Loucy (cell line): ENCODE results near the gene MBP.

Experiments
- H2AFZ ChIP-seq: fragments of 200-600 bp; sonication (generic); 2 replicates; pipeline ENCODE4 v1.6.0; 2016; ENCODE audit warnings: antibody characterized with exemption, mild to moderate bottlenecking, low read length, moderate library complexity
- H3F3A ChIP-seq: fragments of 200-600 bp; 2 replicates; pipeline ENCODE4 v1.6.0; 2016; ENCODE audit warnings: antibody characterized with exemption, low read depth, mild to moderate bottlenecking
- H3K27me3 ChIP-seq: fragments of 200-600 bp; sonication (generic); 2 replicates; pipeline ENCODE4 v1.6.1; 2014; ENCODE audit warnings: low read length, mild to moderate bottlenecking; ENCODE audit not compliant: insufficient read depth, poor library complexity, severe bottlenecking
- H3K36me3 ChIP-seq: fragments of 200-600 bp; sonication (generic); 2 replicates; pipeline ENCODE4 v1.6.1; 2016; ENCODE audit warnings: low read length; ENCODE audit not compliant: insufficient read depth
- H3K4me1 ChIP-seq: fragments of 200-600 bp; sonication (generic); 2 replicates; pipeline ENCODE4 v1.5.1; 2014; ENCODE audit warnings: low read length, mild to moderate bottlenecking; ENCODE audit not compliant: insufficient read depth, poor library complexity, severe bottlenecking
- H3K4me2 ChIP-seq: fragments of 200-600 bp; sonication (generic); 2 replicates; pipeline ENCODE4 v1.6.0; 2014; ENCODE audit warnings: antibody characterized with exemption, low read length, low read depth, mild to moderate bottlenecking; ENCODE audit not compliant: poor library complexity, severe bottlenecking
- H3K4me3 ChIP-seq: fragments of 200-600 bp; sonication (generic); 2 replicates; pipeline ENCODE4 v1.5.1; 2014; ENCODE audit warnings: low read length, mild to moderate bottlenecking, mixed read lengths; ENCODE audit not compliant: poor library complexity, severe bottlenecking
- H3K79me2 ChIP-seq: fragments of 200-600 bp; sonication (generic); 2 replicates; pipeline ENCODE4 v1.6.1; 2014; ENCODE audit warnings: low read length; ENCODE audit not compliant: insufficient read depth
- H3K9ac ChIP-seq: fragments of 200-600 bp; sonication (generic); 2 replicates; pipeline ENCODE4 v1.6.0; 2014; ENCODE audit warnings: mild to moderate bottlenecking, low read depth, low read length, moderate library complexity; ENCODE audit not compliant: poor library complexity, severe bottlenecking
- H3K9me2 ChIP-seq: fragments of 200-600 bp; sonication (generic); replicated peaks from 2 replicates; pipeline ENCODE4 v1.6.1; 2016; ENCODE audit warnings: low read depth, low read length, mixed read lengths
- H3K9me3 ChIP-seq: fragments of 200-600 bp; sonication (generic); 2 replicates; pipeline ENCODE4 v1.6.1; 2014; ENCODE audit warnings: mild to moderate bottlenecking, antibody characterized with exemption, low read length, low read depth; ENCODE audit not compliant: insufficient read depth
- H4K20me1 ChIP-seq: fragments of 200-600 bp; sonication (generic); 2 replicates; pipeline ENCODE4 v1.6.0; 2014; ENCODE audit warnings: antibody characterized with exemption, low read length, mild to moderate bottlenecking; ENCODE audit not compliant: insufficient read depth, poor library complexity, severe bottlenecking
- CTCF ChIP-seq: fragments of 200-600 bp; sonication (generic); conservative IDR thresholded peaks from 2 replicates; pipeline ENCODE4 v1.5.1; 2014; ENCODE audit warnings: mild to moderate bottlenecking, antibody characterized with exemption, low read length
- EZH2phosphoT487 ChIP-seq: fragments of 200-600 bp; IDR thresholded peaks from 2 replicates; pipeline ENCODE4 v1.6.1; 2018; ENCODE audit warnings: antibody characterized with exemption, mild to moderate bottlenecking, moderate library complexity, borderline replicate concordance

The MBP gene

GRCh38 chr18:77132369-77133050 is at the start of gene MBP:
TSS of gene MBP (minus strand) at chr18:77132783. CDS start at chr18:77105261, 27,522 bp downstream.
- peak within 1 kb of the TSS; percentile 46 for H3K4me2 ChIP-seq
- H3K79me2 ChIP-seq, result peaks cover 24% of the 10 kb centered on the region; the same call in 1 of the 2 replicates

GRCh38 chr18:77181950-77182707 is 49.5 kb upstream of the MBP start:
- H3F3A ChIP-seq, result no peaks in the 10 kb centered on the region
- TF ChIP-seq EZH2phosphoT487 (no peak), CTCF (no peak)
- H3K27me3 ChIP-seq, result no peaks in the 10 kb centered on the region
- H3K4me1 ChIP-seq, result peaks cover 6% of the 10 kb centered on the region
- no peaks in the 10 kb centered on the region for H4K20me1 ChIP-seq
- no peak overlapping the region for H3K4me2 ChIP-seq
- no peaks in the 10 kb centered on the region for H3K36me3 ChIP-seq
- H3K9me2 ChIP-seq, result no peaks in the 10 kb centered on the region
- no peak overlapping the region for H3K9ac ChIP-seq
- no peak overlapping the region for H3K4me3 ChIP-seq
- H3K9me3 ChIP-seq, result peaks cover 4% of the 10 kb centered on the region
- no peak overlapping the region for H2AFZ ChIP-seq
- no peaks in the 10 kb centered on the region for H3K79me2 ChIP-seq

More at GRCh38 chr18:77132369-77133050, at the start of gene MBP:
- H3K9ac ChIP-seq, result peak within 1 kb of the TSS; percentile 72
- H4K20me1 ChIP-seq, result no peaks in the 10 kb centered on the region
- TF ChIP-seq CTCF, result no peak
- no peak for TF ChIP-seq EZH2phosphoT487
- H2AFZ ChIP-seq, result no peak within 1 kb of the TSS
- no peaks in the 10 kb centered on the region for H3K9me2 ChIP-seq
- H3K4me3 ChIP-seq, result peak within 1 kb of the TSS; percentile 3
- no peaks in the 10 kb centered on the region for H3K36me3 ChIP-seq
- H3K9me3 ChIP-seq, result no peaks in the 10 kb centered on the region
- H3K27me3 ChIP-seq, result no peaks in the 10 kb centered on the region
- no peaks in the 10 kb centered on the region for H3F3A ChIP-seq
- H3K4me1 ChIP-seq, result peaks cover 79% of the 10 kb centered on the region

DNA sequence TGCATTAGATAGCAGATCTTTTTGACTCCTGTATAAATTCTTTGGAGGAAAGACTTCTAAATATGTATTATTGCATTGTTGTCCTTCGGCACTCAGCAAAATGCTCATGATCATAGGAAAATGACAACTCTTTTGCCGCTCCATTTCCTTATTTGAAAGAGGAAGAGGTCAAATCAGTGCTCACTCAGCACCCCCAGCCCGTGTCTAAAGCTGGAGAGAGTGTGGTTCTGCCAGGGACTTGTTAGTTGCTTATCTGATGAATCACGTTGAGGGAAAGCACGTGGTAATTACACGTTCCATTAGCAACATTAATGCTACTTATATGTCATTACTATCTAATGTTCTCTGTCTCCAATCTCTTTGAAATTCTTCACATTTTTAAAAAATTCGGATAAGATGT is 46.0 kb upstream of the MBP start:
- Histone ChIP-seq H3K9ac (no peak overlapping the region), H3K9me2 (no peaks in the 10 kb centered on the region), H3K9me3 (no peaks in the 10 kb centered on the region), H3K4me1 (peaks cover 4% of the 10 kb centered on the region), H3F3A (no peaks in the 10 kb centered on the region), H3K36me3 (no peaks in the 10 kb centered on the region), H2AFZ (no peak overlapping the region), H3K4me2 (no peak overlapping the region), H4K20me1 (no peaks in the 10 kb centered on the region), H3K27me3 (no peaks in the 10 kb centered on the region), H3K79me2 (no peaks in the 10 kb centered on the region), H3K4me3 (no peak overlapping the region)
- no peak for TF ChIP-seq CTCF
- TF ChIP-seq EZH2phosphoT487, result no peak
